HS-5 (cell line): Measurements from ENCODE around the gene COBL.

Experiments
- DNase-seq: peaks from one replicate; pipeline ENCODE4 v3.0.0-alpha.2; 2012; ENCODE audit warnings: low read depth

COBL gene

GRCh38 chr7:51274001-51274400 is 42.6 kb downstream of the COBL start:
- DNase-seq, result no peak

GRCh38 chr7:51273360-51273759 is 43.2 kb downstream of the COBL start:
- DNase-seq, result no peak

- no peak for DNase-seq
These were observed 45.6 kb downstream of the COBL start for GRCh38 chr7:51270965-51271364.

- no peak for DNase-seq
These were observed 46.7 kb downstream of the COBL start for GRCh38 chr7:51269911-51270310.

- DNase-seq, result no peak
These were observed 47.3 kb downstream of the COBL start for GRCh38 chr7:51269321-51269720.

- DNase-seq, result no peak
These were observed 47.8 kb downstream of the COBL start for GRCh38 chr7:51268859-51269258.

GRCh38 chr7:51267169-51267568 is 49.4 kb downstream of the COBL start:
- no peak for DNase-seq

GRCh38 chr7:51265066-51265907 is 51.3 kb downstream of the COBL start:
- no peak for DNase-seq

- no peak for DNase-seq
These were observed 52.8 kb downstream of the COBL start for GRCh38 chr7:51263631-51264484.

- no peak for DNase-seq
These were observed 53.6 kb downstream of the COBL start for GRCh38 chr7:51262796-51263531.

GRCh38 chr7:51261950-51262795 is 54.4 kb downstream of the COBL start:
- no peak for DNase-seq

GRCh38 chr7:51261117-51261835 is 55.3 kb downstream of the COBL start:
- no peak for DNase-seq

- DNase-seq, result no peak
These were observed 56.1 kb downstream of the COBL start for GRCh38 chr7:51260516-51260915.

GRCh38 chr7:51259766-51260165 is 56.8 kb downstream of the COBL start:
- DNase-seq, result no peak

GRCh38 chr7:51256916-51257315 is 59.7 kb downstream of the COBL start:
- DNase-seq, result no peak

- no peak for DNase-seq
These were observed 60.3 kb downstream of the COBL start for GRCh38 chr7:51256209-51256781.

GRCh38 chr7:51255536-51256208 is 60.9 kb downstream of the COBL start:
- peak; percentile 15 for DNase-seq

GRCh38 chr7:51255036-51255435 is 61.6 kb downstream of the COBL start:
- DNase-seq, result no peak

GRCh38 chr7:51253157-51253556 is 63.5 kb downstream of the COBL start:
- DNase-seq, result no peak

- DNase-seq, result no peak
These were observed 65.3 kb downstream of the COBL start for GRCh38 chr7:51251290-51251689.
